GM19099 (cell line): Measurements from ENCODE around the gene TTC28.

Source experiments
- POLR2A ChIP-seq: IDR thresholded peaks from 3 replicates; pipeline ENCODE4 v1.6.1; 2011; ENCODE audit warnings: low read depth; ENCODE audit not compliant: insufficient read length; ENCODE audit errors: extremely low read depth

Gene TTC28

DNA sequence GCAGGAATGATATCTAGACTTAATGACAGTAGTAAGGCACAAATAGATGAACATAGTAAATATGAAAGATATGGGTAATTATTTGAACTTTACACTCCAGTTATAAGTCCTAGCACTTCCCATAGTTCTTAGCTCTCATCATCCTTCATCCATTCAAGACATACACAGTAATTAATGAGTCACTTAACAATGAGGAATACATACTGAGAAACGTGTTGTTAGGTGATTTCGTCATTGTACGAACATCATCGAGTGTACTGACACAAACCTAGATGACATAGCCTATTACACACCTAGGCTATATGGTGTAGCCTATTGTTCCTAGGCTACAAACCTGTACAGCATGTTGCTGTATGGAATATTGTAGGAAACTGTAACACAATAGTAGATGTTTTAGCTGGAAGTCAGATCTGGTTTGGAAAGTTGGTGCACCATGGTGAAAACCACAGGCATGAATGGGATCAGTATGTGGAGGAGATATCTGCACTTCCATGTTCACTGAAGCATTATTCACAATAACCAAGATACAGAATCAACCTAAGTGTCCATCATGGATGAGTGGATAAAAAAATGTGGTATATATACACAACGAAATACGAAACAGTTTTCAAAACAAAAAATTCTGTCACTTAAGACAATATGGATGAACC lies 530.7 kb downstream of the TTC28 start:
- no peak for TF ChIP-seq POLR2A

GRCh38 chr22:28147401-28147800 lies 532.2 kb downstream of the TTC28 start:
- no peak for TF ChIP-seq POLR2A

DNA sequence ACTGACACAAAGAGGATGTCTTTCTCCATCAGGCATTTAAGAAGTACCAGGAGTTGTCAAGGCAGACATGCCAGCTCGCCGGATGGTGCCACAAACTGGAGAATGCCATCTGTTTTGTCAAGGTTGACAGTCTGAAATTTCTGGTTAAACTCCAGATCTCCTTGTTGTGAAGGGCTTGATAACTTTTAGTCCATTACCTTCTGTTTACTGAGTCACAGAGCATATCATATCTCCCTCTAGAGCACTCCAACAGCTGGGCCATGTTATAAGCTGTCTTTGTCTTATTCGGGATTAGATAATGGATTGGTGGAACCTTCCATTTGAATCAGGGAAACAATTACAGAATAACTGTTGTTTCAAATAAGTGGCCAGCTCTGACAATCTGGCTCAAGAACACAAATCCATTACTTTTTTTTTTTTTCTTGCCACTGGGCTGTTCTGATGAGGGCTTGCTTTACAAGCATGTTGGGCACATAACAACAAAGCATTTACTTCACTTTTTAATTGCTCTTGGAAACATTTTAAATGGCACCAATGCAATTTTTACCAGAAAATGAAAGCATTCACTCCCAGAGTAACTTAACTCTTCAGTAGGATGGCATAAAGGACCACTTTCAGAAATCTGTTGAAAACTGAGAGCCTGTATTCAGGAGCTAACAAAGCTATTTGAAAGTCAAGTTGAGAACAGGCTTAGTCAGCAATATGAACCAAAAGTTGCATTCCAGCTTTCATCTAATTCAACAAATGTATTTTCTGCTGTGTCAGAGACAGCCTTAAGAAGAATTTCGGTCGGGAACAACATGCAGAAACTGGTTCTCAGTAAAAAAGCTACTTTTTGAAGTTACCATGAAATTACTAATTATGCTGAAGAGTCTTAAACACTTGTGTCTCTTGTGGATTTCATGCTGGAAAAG lies 533.0 kb downstream of the TTC28 start:
- no peak for TF ChIP-seq POLR2A

GRCh38 chr22:28143961-28144745 lies 535.5 kb downstream of the TTC28 start:
- TF ChIP-seq POLR2A, result no peak

DNA sequence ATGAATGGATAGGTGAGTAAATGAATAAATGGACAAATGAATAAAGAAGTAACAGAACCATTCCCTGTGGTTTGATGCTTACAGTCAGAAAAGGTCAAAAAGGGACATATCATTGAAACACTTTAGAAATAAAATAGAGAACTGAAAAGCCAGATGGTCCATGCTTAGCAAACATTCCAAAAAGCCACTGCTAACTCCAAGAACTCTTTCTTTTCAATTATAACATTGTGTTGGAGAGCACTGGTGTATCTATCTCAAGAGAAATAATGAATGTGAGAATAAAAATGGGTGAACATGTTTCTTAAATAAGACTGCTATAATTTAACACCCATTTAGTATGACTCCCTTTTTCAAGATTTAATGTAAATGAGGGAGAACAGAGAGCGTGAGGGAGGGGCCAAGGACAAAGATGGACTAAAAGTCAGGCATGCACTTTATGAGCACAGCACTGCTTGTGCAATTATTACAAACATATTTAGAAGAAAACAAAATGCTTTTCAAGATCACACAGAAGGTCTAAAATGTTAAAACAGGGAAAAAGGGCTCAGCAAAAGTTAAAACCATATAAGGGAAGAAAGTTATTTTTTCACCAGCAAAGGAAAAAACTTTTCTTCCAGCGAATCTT lies 536.3 kb downstream of the TTC28 start:
- TF ChIP-seq POLR2A, result no peak

- TF ChIP-seq POLR2A, result no peak
These were observed 537.2 kb downstream of the TTC28 start for GRCh38 chr22:28142361-28142961.

DNA sequence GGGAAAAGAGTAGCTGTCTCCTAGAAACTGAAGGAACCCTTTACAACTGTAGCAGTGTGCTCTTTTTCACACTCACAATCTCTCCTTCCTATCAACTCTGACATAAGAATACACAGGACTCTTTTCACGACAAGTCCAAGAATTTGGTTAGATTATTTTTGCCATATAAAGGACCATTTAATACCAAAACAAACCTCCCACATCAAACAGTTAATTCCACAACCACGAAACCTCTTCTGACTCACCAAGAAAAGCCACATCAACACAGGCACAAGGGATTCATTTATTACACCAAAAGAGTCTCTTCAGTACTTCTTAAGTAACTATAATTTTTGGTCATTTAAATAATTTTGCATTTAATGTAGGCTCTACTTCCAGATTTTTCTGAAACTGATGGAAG lies 538.0 kb downstream of the TTC28 start:
- no peak for TF ChIP-seq POLR2A

DNA sequence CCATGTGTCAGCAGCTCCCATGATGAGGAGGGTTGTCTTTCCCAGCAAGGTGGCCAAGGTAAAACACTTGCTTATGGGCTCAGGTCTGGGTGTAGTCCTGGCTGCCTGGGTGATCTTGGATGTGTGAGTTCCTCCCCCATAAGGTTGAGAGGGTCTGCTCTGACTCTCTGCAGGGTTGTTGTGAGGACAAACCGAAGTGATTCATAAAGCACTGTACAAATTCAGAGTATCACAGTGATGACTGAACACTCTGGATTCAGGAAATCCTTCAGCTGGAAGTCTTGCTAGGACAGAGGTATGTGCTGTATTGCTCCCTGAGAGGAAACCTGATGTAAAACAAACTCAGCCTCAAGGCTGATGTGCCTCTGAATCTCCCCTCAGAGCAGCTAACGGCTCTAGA lies 539.7 kb downstream of the TTC28 start:
- TF ChIP-seq POLR2A, result no peak

DNA sequence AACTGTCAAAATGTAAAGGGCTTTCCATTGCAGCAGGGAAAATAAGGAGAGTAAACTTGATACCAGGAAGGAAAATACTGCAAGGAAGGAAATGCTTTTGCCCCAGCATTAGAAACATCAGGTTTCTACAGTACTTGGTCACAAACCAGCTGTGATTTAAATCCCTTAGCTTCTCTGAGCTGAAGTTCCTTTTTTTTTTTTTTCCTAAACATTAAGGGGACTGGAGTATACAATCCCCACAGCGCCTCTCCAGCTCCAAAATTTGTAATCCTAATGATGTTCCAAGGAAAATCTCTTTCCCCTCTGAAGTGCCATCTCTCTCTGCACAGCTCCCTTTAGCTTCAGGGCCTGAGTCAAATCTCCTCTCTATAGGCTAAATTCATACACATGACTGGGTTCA lies 540.1 kb downstream of the TTC28 start:
- no peak for TF ChIP-seq POLR2A

DNA sequence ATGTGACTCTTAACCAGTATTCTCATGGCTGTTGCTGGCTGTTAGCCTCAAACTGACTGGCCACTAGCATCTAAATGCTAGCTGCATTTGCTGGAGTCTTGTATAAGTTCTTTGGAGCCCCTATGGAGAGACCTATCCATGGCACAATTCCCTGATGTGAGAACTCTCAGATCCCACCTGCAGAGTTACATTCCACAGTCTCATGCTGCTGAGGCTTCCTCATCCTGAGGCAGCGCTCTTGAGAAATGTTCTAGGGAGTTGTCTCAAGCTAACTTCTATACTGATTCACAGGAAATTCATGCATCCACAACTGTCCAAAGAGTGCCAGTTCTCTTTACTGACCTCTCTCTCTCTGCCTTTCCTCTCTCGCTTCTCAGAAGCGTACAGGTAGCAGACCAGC lies 542.6 kb downstream of the TTC28 start:
- no peak for TF ChIP-seq POLR2A

GRCh38 chr22:28132466-28132865 lies 547.2 kb downstream of the TTC28 start:
- no peak for TF ChIP-seq POLR2A

GRCh38 chr22:28129319-28129962 lies 550.2 kb downstream of the TTC28 start:
- no peak for TF ChIP-seq POLR2A

DNA sequence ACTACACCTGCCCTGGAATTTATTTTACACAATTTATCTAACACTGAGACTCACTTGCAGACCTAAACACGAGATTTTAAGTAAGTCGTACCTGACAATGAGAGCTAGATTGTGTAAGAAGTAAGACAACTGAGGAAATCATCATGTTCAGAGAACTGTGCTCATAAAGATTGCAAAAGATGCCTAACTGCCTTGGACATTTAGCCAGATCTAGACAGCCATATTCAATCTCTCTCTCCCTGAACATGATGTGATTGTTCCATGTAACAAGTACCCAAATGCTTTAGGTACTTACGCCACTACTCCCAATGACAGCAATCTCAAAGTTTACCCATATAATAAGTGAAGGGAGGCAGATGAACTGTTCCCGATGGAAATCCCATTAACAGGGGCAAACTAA lies 550.8 kb downstream of the TTC28 start:
- no peak for TF ChIP-seq POLR2A

GRCh38 chr22:28125799-28126198 lies 553.8 kb downstream of the TTC28 start:
- no peak for TF ChIP-seq POLR2A
